ENCODE results near the gene DNAAF2. TPM values are rescaled to one million over a fixed set of nuclear protein-coding genes. Genes with fewer than 3 reads are reported as not detected.

Gene DNAAF2
- total and polyA plus RNA-seq, 2 of the 8 experiments (the other 6 are each of a cell fraction or from before 2014, with no cell fraction given): 12.2 to 30.0 TPM

DNA sequence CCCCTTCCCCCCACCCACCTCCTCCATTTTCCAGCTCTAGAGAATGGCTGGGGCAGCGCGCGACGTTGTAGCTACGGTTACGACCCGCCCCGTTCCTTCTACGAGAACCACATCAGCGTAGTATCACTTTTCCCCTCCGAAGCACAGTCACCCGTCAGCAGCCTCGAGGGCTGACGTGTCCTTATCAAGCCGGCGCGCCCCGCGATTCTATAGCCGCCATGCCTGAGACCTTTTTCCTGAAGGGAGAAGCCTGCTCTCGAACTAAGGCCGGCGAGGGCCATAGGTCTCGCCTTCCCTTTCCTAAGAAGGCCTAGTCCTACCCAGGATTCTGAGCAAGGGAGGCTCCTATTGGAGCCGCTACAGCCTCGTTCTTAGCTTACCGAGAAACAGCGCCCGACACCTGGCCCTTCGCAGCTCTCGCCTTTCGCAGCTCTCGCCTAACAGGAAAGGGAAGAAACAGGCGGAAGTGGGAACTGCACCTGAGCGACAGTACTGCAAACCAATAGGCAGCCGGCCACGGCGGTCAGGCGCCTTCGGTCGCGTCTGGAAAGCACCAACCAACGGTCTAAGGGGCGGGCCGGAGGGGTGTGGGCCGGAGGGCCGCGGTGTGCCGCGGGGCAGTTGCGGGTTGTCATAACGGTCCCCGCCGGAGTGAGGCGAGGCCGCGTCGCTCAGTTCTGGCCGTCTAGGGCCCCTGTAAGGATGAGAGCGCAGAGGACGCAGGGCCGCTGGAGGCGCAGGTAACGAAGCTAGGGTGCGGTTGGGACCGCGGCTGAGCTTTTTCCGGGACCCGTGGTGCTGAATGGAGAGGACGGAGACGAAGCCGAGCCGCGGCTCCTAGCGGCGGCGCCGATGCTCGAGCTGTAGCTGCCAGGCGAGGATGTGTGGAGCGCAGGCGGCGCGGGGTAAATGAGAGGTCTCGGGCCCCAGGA is 14.6 kb downstream of the DNAAF2 start, which contains the start of the genes MGAT2 and RPL36AL (continued):
- peak; percentile 98 for TF ChIP-seq KDM4A (IDR thresholded peaks at IDR 0.05; ENCODE audit: low read depth, low read length, severe bottlenecking)
- TF ChIP-seq CEBPB (IDR thresholded peaks at IDR 0.05; ENCODE audit: low read depth, low read length): no peak
- TF ChIP-seq, protein P1, sequence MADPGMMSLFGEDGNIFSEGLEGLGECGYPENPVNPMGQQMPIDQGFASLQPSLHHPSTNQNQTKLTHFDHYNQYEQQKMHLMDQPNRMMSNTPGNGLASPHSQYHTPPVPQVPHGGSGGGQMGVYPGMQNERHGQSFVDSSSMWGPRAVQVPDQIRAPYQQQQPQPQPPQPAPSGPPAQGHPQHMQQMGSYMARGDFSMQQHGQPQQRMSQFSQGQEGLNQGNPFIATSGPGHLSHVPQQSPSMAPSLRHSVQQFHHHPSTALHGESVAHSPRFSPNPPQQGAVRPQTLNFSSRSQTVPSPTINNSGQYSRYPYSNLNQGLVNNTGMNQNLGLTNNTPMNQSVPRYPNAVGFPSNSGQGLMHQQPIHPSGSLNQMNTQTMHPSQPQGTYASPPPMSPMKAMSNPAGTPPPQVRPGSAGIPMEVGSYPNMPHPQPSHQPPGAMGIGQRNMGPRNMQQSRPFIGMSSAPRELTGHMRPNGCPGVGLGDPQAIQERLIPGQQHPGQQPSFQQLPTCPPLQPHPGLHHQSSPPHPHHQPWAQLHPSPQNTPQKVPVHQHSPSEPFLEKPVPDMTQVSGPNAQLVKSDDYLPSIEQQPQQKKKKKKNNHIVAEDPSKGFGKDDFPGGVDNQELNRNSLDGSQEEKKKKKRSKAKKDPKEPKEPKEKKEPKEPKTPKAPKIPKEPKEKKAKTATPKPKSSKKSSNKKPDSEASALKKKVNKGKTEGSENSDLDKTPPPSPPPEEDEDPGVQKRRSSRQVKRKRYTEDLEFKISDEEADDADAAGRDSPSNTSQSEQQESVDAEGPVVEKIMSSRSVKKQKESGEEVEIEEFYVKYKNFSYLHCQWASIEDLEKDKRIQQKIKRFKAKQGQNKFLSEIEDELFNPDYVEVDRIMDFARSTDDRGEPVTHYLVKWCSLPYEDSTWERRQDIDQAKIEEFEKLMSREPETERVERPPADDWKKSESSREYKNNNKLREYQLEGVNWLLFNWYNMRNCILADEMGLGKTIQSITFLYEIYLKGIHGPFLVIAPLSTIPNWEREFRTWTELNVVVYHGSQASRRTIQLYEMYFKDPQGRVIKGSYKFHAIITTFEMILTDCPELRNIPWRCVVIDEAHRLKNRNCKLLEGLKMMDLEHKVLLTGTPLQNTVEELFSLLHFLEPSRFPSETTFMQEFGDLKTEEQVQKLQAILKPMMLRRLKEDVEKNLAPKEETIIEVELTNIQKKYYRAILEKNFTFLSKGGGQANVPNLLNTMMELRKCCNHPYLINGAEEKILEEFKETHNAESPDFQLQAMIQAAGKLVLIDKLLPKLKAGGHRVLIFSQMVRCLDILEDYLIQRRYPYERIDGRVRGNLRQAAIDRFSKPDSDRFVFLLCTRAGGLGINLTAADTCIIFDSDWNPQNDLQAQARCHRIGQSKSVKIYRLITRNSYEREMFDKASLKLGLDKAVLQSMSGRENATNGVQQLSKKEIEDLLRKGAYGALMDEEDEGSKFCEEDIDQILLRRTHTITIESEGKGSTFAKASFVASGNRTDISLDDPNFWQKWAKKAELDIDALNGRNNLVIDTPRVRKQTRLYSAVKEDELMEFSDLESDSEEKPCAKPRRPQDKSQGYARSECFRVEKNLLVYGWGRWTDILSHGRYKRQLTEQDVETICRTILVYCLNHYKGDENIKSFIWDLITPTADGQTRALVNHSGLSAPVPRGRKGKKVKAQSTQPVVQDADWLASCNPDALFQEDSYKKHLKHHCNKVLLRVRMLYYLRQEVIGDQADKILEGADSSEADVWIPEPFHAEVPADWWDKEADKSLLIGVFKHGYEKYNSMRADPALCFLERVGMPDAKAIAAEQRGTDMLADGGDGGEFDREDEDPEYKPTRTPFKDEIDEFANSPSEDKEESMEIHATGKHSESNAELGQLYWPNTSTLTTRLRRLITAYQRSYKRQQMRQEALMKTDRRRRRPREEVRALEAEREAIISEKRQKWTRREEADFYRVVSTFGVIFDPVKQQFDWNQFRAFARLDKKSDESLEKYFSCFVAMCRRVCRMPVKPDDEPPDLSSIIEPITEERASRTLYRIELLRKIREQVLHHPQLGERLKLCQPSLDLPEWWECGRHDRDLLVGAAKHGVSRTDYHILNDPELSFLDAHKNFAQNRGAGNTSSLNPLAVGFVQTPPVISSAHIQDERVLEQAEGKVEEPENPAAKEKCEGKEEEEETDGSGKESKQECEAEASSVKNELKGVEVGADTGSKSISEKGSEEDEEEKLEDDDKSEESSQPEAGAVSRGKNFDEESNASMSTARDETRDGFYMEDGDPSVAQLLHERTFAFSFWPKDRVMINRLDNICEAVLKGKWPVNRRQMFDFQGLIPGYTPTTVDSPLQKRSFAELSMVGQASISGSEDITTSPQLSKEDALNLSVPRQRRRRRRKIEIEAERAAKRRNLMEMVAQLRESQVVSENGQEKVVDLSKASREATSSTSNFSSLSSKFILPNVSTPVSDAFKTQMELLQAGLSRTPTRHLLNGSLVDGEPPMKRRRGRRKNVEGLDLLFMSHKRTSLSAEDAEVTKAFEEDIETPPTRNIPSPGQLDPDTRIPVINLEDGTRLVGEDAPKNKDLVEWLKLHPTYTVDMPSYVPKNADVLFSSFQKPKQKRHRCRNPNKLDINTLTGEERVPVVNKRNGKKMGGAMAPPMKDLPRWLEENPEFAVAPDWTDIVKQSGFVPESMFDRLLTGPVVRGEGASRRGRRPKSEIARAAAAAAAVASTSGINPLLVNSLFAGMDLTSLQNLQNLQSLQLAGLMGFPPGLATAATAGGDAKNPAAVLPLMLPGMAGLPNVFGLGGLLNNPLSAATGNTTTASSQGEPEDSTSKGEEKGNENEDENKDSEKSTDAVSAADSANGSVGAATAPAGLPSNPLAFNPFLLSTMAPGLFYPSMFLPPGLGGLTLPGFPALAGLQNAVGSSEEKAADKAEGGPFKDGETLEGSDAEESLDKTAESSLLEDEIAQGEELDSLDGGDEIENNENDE (IDR thresholded peaks at IDR 0.05; ENCODE audit: insufficient replicate concordance, low read length): no peak
- no peak for TF ChIP-seq RFX5 (IDR thresholded peaks at IDR 0.05; ENCODE audit: borderline replicate concordance, low read depth, low read length)
- no peak for TF ChIP-seq NRF1 (IDR thresholded peaks at IDR 0.05; ENCODE audit: low read depth, low read length)
- TF ChIP-seq BRCA1 (IDR thresholded peaks at IDR 0.05; ENCODE audit: low read depth, low read length): no peak
- no peak for TF ChIP-seq RNF2 (IDR thresholded peaks at IDR 0.05; ENCODE audit: borderline replicate concordance, low read depth, low read length, missing control alignments, poor library complexity, severe bottlenecking)
- peak; percentile 90 for TF ChIP-seq TAF7 (optimal IDR thresholded peaks at IDR 0.05; ENCODE audit: borderline replicate concordance, low read depth, low read length)
- TF ChIP-seq SAP30 (IDR thresholded peaks at IDR 0.05; ENCODE audit: insufficient read depth, insufficient replicate concordance, low read length): no peak

All from H1 (cell line).